HG03565 (cell line): ENCODE measurements around the gene CENPT.

Experiments
- ATAC-seq: cut with Tn5 transposase; IDR thresholded peaks from one replicate; pipeline ENCODE4 v1.9.1; 2021; ENCODE audit warnings: mild to moderate bottlenecking, moderate library complexity; ENCODE audit not compliant: unreplicated experiment

Gene CENPT, protein sequence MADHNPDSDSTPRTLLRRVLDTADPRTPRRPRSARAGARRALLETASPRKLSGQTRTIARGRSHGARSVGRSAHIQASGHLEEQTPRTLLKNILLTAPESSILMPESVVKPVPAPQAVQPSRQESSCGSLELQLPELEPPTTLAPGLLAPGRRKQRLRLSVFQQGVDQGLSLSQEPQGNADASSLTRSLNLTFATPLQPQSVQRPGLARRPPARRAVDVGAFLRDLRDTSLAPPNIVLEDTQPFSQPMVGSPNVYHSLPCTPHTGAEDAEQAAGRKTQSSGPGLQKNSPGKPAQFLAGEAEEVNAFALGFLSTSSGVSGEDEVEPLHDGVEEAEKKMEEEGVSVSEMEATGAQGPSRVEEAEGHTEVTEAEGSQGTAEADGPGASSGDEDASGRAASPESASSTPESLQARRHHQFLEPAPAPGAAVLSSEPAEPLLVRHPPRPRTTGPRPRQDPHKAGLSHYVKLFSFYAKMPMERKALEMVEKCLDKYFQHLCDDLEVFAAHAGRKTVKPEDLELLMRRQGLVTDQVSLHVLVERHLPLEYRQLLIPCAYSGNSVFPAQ

DNA sequence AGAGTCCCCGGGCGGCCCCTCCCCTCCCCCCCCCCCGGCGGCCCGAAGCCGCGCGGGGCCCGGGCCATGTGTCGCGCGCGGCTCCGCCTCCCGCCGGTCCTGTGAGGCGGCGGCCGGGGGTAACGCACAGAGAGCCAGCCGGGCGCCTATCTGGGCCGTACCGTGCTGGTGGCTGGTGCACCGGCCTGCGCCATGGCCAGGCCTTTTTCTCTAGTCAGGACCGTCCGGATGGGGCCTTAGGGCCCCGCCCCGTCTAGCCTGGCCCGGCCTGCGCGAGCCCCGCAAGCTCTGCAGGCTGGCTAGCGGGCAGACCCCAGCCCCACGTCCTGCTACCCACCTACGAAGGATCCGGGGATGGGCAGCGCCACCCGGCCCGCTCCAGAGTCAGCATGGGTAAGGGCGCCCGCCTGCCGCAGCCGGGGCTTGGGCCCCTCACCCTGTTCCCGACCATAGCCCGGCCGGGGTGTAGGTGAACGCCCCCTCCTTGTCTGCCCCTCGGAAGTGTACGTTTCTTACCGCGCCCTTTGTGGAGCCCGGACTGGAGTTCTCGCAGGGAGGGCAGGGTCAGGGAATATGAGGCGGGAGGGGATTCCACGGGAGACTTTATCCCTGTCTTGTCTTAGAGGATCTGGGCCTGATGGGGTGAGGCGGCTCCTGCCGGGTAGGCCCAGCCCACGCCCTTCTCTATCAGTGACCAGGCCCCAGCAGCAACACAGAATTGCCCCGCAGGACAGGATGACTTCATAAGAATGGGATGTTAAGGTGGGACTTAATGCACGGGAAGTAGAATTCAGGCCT lies at the start of gene CENPT:
Gene CENPT, minus strand, starts transcription at position 630 of the 798 bp plus-strand sequence. CDS start 13,834 bp downstream, outside the sequence.
- ATAC-seq = peak; percentile 27

DNA sequence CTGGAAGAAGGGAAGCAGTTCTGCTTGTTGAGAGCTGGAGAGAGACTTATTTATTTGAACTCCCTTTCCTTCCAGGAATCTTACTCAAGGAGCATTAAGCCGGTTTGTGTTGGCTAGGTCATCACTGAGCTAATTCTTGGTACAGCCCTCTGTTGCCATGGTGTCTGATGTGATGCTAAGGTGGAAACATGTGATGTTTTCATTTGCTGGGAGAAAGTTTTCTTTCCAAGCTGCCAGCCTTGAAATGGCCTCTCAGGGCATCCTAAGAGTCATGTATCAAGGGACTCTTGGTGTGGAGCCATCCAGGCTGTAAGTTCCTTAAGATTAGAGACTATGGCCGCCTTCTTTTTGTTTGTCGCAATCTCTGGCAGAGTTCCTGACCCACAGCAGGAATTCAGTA lies 49.7 kb upstream of the CENPT start:
- ATAC-seq = no peak

DNA sequence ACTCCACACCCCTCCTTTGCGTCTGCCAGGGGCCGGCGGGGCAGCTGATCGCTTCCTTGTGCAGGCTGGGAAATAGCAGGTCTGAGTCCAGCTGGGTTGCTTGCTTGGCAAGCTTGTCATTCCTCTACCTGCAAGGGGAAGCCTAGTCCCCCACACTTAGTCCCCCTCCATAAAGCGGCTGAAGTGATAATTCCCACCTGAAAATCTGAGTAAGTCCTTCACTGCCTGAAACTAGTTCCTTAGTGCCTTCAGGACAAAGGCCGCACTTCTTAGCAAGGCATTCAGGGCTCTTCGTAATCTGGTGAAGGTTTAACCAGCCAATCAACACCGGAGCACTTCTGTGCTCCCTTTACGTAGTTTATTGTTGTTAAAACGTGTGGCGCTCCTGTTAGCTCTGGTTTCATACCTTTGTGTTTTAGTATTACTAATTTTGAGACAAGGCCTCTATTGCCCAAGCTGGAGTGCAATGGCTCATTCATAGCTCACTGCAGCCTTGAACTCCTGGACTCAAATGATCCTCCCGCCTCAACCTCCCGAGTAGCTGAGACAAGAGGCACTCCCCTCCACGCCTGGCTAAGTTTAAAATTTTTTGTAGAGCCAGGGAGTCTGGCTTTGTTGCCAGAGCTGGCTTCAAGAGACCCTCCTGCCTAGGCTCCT lies 46.4 kb upstream of the CENPT start:
- no peak for ATAC-seq

DNA sequence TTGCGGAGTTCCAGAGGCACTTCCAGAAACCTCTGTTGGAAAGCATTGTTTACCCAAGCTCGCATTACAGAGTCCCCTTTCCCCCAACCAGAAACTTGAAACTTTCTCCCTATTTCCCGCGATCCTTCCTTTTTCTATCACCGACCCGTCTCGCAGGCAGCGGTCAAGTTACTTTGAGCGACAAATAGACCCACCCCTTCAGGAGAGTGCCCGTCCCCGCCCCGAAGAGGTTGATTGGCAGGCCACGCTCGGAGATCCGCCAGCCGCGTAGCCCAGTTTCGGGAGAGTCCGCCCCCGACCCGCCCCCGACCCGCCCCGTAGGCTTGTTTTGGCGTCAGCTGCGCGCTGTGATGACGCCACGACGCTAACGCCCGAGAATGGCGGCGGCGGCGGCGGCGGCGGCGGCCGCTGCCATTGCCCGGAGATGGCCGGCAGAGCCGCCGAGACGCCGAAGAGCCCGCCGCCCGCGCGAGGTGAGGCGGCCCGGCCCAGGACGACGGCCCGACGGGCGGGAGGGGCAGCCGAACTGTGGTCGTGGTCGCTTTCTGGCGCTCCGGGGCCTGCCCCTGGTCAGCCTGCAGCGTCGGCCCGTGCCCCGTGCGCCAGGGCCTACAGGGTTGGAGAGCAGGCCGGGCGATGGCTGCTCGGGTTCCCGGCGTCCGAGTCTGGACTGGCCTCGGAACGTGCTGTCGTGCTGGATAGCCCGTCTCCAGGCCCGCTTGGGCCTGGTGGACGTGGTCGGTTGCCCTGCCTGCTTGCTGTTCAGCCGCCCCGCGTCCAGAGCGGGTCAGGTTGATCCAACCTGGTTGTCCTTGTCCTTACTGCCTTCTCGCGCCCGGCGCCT lies 45.6 kb upstream of the CENPT start, which contains the start of gene PSKH1:
Gene PSKH1, plus strand, starts transcription at position 356 of the 844 bp plus-strand sequence. CDS start 15,496 bp downstream, outside the sequence.
- ATAC-seq = peak; percentile 63

DNA sequence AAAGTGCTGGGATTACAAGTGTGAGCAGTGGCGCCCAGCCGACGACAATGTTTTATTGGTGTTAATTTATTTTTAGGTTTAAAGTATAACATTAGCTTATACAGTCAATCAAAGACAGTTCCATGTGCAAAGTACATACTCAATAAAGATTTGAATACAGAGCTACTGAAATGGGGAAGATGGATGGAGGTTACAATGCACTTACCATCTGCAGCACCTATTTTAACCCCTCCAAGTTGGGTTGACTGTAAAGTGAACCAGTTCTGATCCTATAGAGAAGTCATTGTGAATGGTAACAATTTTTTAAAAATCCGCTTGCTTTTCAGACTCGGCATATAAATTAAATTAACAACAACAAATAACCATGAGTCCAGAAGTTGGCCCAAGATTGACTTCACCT lies 44.9 kb upstream of the CENPT start:
- no peak for ATAC-seq

DNA sequence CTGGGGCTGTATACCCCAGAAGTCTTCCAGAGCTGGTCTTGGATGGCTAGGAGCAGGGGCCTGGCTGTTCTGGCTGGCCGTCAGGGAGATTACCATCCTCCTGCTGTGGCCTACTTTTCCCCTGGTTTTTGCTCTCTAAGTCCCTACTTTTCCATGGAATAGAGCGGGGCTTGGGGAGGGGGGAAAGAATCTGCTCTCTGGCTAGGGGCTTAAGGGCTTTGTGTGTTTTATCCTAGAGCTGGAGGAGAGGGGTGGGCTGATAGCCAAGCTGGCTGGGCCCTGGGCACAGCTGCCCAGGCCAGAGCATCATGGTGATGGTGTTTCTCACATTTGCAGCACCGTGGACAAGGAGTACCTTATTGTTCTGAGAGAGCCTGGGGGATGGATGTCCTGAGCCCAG lies 40.8 kb upstream of the CENPT start:
- ATAC-seq = no peak

DNA sequence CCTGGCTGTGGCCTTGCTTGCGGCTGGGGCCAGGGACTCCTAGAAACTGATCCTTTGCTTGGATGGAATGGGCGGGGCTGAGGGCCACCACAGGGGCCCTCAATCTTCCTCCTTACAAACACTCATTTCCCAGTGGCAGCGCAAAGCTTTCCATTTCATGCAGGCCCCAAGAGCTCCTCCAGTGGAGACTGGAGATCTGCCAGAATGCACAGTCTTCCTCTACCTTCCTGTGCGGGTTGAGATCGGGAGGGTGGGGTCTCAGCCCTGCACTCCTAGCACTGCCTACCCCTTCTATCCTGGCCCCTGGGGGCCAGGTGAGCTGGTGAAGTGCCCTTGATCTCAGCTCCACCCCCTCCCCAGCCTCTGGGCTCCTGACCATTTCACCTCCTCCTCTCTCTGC lies 38.9 kb upstream of the CENPT start:
- ATAC-seq = no peak

DNA sequence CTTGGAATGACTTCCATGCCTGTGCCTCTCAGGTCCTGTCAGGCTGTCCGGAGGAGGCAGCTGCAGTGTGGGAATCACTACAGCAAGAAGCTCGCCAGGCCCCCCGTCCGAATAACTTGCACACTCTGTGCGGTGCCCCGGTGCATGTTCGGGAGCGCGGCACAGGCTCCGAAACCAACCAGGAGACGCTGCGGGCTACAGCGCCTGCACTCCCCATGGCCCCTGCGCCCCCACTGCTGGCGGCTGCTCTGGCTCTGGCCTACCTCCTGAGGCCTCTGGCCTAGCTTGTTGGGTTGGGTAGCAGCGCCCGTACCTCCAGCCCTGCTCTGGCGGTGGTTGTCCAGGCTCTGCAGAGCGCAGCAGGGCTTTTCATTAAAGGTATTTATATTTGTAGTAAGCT lies 38.5 kb upstream of the CENPT start:
- ATAC-seq = no peak

DNA sequence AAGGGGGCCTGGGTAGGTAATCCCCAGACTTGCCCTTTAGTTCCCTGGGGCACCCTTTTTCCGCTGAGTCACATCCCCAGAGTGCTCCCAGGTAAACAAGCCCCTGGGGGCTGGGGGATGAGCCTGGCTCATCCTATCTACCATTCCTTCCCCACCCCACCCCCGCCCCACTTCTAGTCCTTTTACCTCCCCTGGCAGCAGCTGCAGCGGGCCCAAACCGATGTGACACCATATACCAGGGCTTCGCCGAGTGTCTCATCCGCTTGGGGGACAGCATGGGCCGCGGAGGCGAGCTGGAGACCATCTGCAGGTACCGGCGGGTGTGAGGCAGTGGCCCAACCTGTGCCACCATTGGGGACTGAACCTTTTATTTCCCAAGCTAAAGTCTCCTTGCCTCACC lies 38.1 kb upstream of the CENPT start:
- ATAC-seq = no peak

DNA sequence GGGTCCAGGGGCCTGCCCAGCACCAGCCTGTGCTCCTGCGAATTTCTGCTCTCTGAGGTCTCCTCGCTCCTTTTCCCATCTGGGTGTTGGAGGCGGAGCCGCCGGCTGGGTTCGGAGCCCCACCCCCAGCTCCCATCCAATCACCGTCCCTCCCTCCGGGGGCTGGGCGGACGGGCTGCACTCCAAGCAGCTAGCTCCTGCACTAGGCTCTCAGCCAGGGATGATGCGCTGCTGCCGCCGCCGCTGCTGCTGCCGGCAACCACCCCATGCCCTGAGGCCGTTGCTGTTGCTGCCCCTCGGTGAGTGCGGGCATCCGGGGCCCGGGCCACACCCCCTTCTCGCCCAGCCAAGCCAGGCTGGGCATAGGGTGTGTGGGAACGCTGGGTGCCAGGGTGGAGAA lies 37.2 kb upstream of the CENPT start, which contains the start of gene NRN1L:
Gene NRN1L, plus strand, starts transcription at position 202 of the 400 bp plus-strand sequence. Its CDS starts 19 bp downstream, at position 221.
- ATAC-seq = no peak

DNA sequence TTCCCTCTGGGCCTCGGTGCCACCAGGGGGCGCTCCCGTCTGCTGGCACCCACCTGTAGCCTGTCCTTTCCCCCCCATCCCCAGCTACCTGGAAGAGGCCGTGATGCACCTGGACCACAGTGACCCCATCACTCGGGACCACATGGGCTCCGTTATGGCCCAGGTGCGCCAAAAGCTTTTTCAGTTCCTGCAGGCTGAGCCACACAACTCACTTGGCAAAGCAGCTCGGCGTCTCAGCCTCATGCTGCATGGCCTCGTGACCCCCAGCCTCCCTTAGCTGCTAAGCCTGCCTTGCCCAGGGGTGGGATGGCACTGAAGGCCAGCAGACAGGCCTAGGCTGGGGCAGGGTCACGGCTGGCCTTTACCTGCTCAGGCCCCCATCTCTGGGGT lies 36.4 kb upstream of the CENPT start:
- no peak for ATAC-seq

DNA sequence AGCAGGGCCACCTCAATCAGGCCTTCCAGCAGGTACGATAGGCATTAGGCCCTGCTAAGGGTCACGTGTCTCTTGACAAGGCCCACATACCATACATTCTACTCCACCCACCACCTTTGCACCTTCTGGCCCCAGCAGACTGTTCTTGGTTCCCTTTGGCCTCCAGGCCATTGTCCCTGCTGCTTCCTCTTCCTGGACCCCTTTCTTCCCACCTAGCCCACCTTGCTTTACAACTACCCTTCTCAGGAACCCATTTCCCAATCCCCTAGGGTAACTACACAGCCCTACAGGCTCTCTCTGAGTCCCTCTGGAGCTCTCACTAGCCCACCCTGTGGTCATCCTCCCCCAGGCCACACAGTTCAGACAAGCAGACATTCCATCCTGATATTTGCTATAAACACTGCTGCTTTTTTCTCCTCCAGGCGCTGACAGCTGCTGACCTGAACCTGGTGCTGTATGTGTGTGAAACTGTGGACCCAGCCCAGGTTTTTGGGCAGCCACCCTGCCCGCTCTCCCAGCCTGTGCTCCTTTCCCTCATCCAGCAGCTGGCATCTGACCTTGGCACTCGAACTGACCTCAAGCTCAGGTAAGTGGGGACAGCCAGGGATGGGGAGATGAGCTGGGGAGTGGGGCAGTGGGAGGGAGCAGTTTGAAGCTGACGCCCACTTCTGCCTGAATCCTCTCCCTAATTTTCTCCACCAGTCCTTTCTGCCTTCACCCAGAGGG lies 35.8 kb upstream of the CENPT start:
- no peak for ATAC-seq

DNA sequence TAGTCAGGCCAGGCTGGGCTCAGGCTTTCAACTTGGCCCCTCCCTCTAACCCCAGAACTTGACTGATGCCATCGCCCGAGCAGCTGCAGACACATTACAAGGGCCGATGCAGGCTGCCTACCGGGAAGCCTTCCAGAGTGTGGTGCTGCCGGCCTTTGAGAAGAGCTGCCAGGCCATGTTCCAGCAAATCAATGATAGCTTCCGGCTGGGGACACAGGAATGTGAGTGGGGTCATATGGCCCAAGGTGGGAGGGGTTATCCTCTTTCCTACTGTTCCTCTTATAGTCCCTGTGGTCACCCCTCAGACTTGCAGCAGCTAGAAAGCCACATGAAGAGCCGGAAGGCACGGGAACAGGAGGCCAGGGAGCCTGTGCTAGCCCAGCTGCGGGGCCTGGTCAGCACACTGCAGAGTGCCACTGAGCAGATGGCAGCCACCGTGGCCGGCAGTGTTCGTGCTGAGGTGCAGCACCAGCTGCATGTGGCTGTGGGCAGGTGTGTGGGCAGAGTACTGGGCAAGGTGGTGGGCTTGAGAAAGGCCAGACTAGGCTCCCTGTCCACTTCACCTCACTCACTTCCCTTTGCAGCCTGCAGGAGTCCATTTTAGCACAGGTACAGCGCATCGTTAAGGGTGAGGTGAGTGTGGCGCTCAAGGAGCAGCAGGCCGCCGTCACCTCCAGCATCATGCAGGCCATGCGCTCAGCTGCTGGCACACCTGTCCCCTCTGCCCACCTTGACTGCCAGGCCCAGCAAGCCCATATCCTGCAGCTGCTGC lies 35.1 kb upstream of the CENPT start:
- no peak for ATAC-seq

DNA sequence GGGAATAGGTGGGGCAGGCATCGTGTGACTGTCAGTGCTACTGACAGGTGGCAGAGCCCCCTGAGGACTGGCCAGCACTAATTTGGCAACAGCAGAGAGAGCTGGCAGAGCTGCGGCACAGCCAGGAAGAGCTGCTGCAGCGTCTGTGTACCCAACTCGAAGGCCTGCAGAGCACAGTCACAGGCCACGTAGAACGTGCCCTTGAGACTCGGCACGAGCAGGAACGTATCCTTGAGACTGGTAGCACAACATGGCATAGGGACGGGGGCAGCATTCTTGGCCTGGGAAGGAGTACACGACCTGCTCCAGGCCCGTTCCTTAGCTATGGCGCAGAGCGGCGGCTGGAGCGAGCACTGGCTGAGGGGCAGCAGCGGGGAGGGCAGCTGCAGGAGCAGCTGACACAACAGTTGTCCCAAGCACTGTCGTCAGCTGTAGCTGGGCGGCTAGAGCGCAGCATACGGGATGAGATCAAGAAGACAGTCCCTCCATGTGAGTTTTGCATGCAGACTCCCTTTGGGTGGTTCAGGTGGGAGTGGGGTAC lies 34.2 kb upstream of the CENPT start:
- ATAC-seq = no peak

DNA sequence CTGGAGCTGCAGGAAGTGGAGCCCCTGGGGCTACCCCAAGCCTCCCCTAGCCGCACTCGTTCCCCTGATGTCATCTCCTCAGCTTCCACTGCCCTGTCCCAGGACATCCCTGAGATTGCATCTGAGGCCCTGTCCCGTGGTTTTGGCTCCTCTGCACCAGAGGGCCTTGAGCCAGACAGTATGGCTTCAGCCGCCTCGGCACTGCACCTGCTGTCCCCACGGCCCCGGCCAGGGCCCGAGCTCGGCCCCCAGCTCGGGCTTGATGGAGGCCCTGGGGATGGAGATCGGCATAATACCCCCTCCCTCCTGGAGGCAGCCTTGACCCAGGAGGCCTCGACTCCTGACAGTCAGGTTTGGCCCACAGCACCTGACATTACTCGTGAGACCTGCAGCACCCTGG lies 33.1 kb upstream of the CENPT start:
- ATAC-seq = no peak

DNA sequence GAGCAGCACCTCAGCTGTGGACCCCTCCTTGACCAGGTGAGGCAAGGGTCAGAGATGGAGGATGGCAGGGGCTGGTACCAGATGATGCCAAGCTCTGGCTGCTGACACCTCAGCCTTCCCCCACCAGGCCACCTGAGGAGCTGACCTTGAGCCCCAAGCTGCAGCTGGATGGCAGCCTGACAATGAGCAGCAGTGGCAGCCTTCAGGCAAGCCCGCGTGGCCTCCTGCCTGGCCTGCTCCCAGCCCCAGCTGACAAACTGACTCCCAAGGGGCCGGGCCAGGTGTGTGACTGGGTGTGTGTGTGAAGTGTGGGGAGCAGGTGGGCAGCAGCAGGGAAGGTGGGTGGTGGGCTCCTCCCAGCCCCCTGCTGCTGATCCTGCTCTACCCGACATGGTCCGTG lies 32.4 kb upstream of the CENPT start:
- no peak for ATAC-seq

DNA sequence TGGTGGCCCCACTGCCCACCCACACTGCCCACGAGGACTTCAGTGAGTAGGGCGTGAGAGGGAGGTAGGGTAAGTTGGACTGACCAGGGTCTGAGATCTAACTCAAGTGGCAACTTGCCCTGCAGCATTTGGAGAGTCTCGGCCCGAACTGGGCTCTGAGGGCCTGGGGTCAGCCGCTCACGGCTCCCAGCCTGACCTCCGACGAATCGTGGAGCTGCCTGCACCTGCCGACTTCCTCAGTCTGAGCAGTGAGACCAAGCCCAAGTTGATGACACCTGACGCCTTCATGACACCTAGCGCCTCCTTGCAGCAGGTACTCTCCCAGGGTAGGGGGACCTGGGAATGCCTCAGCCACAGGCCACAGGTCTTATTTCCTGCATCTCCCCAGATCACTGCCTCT lies 32.0 kb upstream of the CENPT start:
- ATAC-seq = no peak

DNA sequence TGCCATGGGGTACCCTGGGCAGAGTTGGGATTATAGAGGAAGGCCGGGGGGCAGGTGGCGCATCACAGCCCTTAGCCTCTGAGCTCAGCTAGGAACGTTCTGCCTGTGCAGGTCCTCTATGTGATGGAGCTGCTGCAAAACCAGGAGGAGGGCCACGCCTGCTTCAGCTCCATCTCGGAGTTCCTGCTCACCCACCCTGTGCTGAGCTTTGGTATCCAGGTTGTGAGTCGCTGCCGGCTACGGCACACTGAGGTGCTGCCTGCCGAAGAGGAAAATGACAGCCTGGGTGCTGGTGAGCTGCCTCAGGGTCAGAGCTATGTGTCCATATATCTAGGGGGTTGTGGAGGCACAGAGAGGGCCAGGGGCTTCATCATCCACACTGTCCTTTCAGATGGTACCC lies 31.4 kb upstream of the CENPT start:
- ATAC-seq = no peak

DNA sequence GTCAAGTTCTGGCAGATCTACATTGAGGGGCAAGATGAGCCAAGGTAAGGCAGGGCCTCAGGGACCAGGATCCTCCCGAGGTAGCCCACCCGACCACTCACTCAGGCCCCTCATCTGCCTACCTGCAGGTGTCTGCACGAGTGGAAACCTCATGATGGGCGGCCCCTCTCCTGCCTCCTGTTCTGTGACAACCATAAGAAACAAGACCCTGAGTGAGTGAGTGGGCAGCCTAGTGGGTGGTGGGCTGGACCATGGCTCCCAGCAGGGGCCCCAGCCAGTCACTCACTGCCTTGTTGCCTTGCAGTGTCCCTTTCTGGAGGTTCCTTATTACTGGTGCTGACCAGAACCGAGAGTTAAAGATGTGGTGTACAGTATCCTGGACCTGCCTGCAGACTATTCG lies 30.7 kb upstream of the CENPT start:
- ATAC-seq = no peak
